Measurements from ENCODE around the gene CHST15. TPM values are rescaled to one million over a fixed set of nuclear protein-coding genes. Genes with fewer than 3 reads are reported as not detected.

The CHST15 gene
- total RNA-seq, 2 donors from 2014 or later = 7.5 to 14.9 TPM

DNA sequence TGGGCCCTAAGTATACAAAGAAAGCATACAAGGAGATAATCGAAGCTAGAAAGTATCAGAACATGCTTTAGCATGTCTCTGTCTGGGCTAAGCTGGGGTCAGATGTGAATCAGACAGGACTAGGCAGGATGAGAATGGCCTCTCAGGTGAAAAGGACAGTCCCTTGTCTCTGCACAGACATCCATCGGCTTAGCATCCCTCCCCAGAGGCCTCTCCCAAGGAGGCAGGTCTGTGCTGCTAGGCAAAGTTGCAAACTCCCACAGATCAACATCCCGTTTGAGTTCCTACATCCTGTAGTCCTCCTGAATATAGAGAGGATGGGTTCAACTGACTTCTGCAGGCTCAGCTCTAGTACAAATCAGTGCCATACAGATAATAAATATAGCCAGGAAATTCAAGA lies 24.5 kb downstream of the CHST15 start:
- TF ChIP-seq, protein P1, sequence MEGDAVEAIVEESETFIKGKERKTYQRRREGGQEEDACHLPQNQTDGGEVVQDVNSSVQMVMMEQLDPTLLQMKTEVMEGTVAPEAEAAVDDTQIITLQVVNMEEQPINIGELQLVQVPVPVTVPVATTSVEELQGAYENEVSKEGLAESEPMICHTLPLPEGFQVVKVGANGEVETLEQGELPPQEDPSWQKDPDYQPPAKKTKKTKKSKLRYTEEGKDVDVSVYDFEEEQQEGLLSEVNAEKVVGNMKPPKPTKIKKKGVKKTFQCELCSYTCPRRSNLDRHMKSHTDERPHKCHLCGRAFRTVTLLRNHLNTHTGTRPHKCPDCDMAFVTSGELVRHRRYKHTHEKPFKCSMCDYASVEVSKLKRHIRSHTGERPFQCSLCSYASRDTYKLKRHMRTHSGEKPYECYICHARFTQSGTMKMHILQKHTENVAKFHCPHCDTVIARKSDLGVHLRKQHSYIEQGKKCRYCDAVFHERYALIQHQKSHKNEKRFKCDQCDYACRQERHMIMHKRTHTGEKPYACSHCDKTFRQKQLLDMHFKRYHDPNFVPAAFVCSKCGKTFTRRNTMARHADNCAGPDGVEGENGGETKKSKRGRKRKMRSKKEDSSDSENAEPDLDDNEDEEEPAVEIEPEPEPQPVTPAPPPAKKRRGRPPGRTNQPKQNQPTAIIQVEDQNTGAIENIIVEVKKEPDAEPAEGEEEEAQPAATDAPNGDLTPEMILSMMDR (conservative IDR thresholded peaks at IDR 0.05) = no peak
- peaks cover 29% of the 10 kb centered on the region for H3K4me1 Mint-ChIP-seq
- DNase-seq = no peak
- no peaks in the 10 kb centered on the region for H3K36me3 Mint-ChIP-seq (ENCODE audit: low read depth)
- H3K27me3 Mint-ChIP-seq (ENCODE audit: insufficient read depth) = no peaks in the 10 kb centered on the region
- Histone ChIP-seq H3K4me3 (ENCODE audit: low read length) (no peak overlapping the region), H3K9ac (ENCODE audit: extremely low read depth, low read length, poor library complexity, severe bottlenecking) (no peak overlapping the region), H3K27me3 (ENCODE audit: control insufficient read depth, insufficient read depth, low read length, poor library complexity, severe bottlenecking) (no peaks in the 10 kb centered on the region), H3K27ac (ENCODE audit: low read depth, low read length) (no peak overlapping the region), H3K9me3 (ENCODE audit: control insufficient read depth, low read length) (no peaks in the 10 kb centered on the region), H3K36me3 (ENCODE audit: control insufficient read depth, insufficient read depth, low read length) (no peaks in the 10 kb centered on the region), H3K4me1 (ENCODE audit: control insufficient read depth, insufficient read depth, low read length) (peaks cover 3% of the 10 kb centered on the region)
- no peak overlapping the region for H3K4me3 Mint-ChIP-seq
- WGBS, 2 experiments (ENCODE audit: insufficient coverage in 1 of 2, insufficient read length in 1 of 2) = 78 to 90% methylated on average over 2 to 3 of the region's 3 CpGs
- peak overlapping the region; percentile 26 for H3K27ac Mint-ChIP-seq
- H3K9me3 Mint-ChIP-seq = no peaks in the 10 kb centered on the region

DNA sequence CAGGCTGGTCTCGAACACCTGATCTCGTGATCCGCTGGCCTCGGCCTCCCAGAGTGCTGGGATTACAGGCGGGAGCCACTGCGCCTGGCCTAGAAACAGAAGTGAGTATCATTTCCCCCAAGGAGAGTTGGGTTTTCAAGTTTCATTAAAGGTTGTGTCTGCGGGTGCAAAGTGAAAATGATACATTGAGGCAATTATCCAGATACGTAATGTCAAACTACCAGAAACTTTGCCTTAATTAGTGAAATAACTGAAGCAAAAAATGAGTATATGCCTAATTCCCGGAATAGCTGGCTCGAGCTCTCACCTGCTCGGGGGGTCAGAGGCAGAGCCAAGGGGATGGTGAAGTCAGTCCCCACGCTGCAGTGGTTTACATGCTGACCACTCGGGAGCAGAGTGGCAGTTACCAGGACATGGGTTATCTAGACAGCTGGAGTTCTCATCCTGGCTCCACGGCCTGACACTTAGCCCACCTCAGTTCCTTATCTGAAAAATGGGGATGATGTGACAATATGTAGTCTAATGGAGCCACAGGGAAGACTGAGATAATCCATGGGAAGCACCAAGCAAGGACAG lies 25.5 kb downstream of the CHST15 start:
- Histone ChIP-seq H3K36me3 (ENCODE audit: control insufficient read depth, insufficient read depth, low read length) (no peaks in the 10 kb centered on the region), H3K9ac (ENCODE audit: extremely low read depth, low read length, poor library complexity, severe bottlenecking) (no peak overlapping the region), H3K4me1 (ENCODE audit: control insufficient read depth, insufficient read depth, low read length) (peaks cover 3% of the 10 kb centered on the region), H3K27me3 (ENCODE audit: control insufficient read depth, insufficient read depth, low read length, poor library complexity, severe bottlenecking) (no peaks in the 10 kb centered on the region), H3K4me3 (ENCODE audit: low read length) (no peak overlapping the region), H3K27ac (ENCODE audit: low read depth, low read length) (no peak overlapping the region), H3K9me3 (ENCODE audit: control insufficient read depth, low read length) (no peaks in the 10 kb centered on the region)
- 95 to 96% methylated on average over 12 to 14 of the region's 14 CpGs for WGBS, 2 experiments (ENCODE audit: insufficient coverage in 1 of 2, insufficient read length in 1 of 2)
- H3K4me3 Mint-ChIP-seq = no peak overlapping the region
- no peaks in the 10 kb centered on the region for H3K36me3 Mint-ChIP-seq (ENCODE audit: low read depth)
- H3K9me3 Mint-ChIP-seq = no peaks in the 10 kb centered on the region
- TF ChIP-seq, protein P1 (conservative IDR thresholded peaks at IDR 0.05) = no peak
- DNase-seq = no peak
- H3K27ac Mint-ChIP-seq = no peak overlapping the region
- H3K4me1 Mint-ChIP-seq = peaks cover 29% of the 10 kb centered on the region
- H3K27me3 Mint-ChIP-seq (ENCODE audit: insufficient read depth) = no peaks in the 10 kb centered on the region

DNA sequence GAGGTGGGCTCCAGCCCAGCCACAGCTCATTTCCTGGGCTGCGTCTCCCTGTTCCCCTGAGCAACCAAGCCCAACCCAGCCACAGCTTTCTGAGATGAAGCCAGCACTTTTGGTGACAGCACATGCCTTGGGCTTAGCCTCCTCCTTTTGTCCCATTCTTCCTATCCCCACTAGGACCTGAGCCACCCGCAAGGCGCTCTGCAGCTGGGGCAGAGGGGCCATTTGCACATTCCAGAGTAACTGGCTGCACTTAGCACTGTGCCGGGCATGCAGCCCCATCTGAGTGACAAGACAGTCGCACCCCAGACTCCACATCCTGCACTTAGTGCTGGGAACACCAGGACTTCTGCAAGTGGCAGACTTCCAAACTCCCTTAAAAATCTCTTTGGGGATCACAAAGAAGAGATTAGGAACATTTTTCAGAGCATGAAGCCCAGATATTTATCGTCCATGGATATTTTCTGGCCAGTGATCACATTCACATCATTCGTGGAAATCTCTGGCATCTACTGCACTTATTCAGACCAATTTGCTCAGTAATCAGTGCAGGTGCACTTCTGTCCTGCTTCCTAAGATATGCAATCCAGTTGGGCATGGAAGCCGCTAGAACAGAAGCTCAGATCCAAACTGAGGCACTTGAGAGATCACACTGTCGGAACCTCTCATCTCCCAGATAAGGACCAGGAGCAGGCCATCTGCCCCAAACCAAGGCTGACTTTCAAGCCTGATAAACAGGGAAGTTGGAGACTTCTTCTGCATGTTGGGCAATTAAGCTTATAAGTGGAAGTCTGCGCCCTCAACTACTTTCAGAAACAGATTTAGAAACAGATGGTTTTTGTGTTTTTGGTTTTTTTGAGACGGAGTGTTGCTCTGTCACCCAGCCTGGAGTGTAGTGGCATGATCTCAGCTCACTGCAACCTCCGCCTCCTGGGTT lies 26.4 kb downstream of the CHST15 start:
- Mint-ChIP-seq H3K4me3 (no peak overlapping the region), H3K9me3 (no peaks in the 10 kb centered on the region), H3K27me3 (ENCODE audit: insufficient read depth) (no peaks in the 10 kb centered on the region), H3K27ac (no peak overlapping the region), H3K4me1 (peaks cover 25% of the 10 kb centered on the region), H3K36me3 (ENCODE audit: low read depth) (no peaks in the 10 kb centered on the region)
- H3K9me3 ChIP-seq (ENCODE audit: control insufficient read depth, low read length) = no peaks in the 10 kb centered on the region
- TF ChIP-seq, protein P1 (conservative IDR thresholded peaks at IDR 0.05) = no peak
- no peak overlapping the region for H3K27ac ChIP-seq (ENCODE audit: low read depth, low read length)
- 79 to 81% methylated on average over 10 to 12 of the region's 12 CpGs for WGBS, 2 experiments (ENCODE audit: insufficient coverage in 1 of 2, insufficient read length in 1 of 2)
- no peak overlapping the region for H3K4me3 ChIP-seq (ENCODE audit: low read length)
- no peaks in the 10 kb centered on the region for H3K27me3 ChIP-seq (ENCODE audit: control insufficient read depth, insufficient read depth, low read length, poor library complexity, severe bottlenecking)
- H3K9ac ChIP-seq (ENCODE audit: extremely low read depth, low read length, poor library complexity, severe bottlenecking) = no peak overlapping the region
- peaks cover 3% of the 10 kb centered on the region for H3K4me1 ChIP-seq (ENCODE audit: control insufficient read depth, insufficient read depth, low read length)
- H3K36me3 ChIP-seq (ENCODE audit: control insufficient read depth, insufficient read depth, low read length) = no peaks in the 10 kb centered on the region
- DNase-seq = peak; percentile 91
